Stimulated activated CD8-positive, alpha-beta memory T cell treated with anti-CD3 and anti-CD28 coated beads, Interleukin-12 subunit alpha, Interleukin-12 subunit beta, amount 100 ng/mL, for 24 hours (primary cell): ENCODE results near the gene ARHGAP6.

Experiments used
- DNase-seq: peaks from one replicate; pipeline ENCODE4 v3.0.0-alpha.2; 2020; ENCODE audit errors: extremely low read depth

Gene ARHGAP6

DNA sequence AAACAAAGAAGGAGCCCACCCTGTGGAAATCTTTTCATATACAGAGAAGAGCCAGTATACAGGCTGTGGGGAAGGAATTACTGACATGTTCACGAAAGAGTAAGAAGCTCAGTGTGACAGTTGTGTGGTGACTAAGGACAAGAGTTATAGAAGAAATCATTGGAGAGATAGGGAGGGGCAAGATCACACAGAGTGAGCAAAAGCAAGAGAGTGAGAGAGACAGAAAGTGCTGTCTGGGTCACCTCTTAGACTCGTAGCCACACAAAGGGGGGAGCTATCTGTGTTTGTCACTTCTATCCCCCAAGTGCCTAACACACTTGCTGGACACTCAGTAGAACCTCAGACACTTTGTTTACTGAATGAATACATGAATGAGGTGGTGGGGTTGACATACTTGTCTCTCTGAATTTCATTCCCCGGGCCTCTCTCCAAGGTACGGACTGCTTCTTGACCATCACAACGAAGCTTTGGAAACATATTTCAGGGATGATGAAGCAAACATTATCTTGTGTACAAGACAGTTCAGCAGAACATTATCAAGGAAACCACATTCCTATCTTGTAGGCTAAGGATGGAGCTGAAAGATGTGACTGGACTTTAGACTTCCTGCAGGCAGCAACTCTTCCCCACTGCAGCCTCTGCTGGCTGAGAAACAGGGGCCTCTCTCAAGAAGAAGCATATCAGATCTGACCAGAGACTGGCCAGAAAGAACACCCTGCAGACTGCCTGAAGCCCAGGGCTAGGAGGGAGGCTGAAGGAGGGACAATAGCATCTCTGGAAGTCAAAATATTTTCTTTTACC, 204.3 kb downstream of the ARHGAP6 start:
- DNase-seq: no peak

GRCh38 chrX:11460347-11460746, 205.4 kb downstream of the ARHGAP6 start:
- no peak for DNase-seq

DNA sequence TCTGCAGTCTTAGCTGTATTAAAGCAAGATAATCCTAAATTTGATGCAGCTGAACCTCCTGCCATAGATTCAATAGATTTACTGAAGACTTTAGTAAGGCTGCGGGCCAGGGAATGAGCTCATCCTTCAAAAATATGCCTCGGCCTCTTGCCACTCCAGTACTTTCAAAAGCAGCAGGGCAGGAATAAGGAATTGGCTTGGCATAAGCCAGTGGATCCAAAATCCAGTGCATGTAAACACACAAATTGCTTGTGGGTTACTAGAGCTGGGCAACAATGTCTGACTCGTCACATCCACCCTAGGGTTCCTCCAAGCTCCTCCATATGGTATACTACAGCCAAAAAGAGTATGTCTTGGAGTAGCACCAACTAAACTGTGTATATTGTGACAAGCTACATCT, 207.6 kb downstream of the ARHGAP6 start:
- DNase-seq: no peak

- no peak for DNase-seq
Observed at GRCh38 chrX:11451151-11451550, 214.6 kb downstream of the ARHGAP6 start.

DNA sequence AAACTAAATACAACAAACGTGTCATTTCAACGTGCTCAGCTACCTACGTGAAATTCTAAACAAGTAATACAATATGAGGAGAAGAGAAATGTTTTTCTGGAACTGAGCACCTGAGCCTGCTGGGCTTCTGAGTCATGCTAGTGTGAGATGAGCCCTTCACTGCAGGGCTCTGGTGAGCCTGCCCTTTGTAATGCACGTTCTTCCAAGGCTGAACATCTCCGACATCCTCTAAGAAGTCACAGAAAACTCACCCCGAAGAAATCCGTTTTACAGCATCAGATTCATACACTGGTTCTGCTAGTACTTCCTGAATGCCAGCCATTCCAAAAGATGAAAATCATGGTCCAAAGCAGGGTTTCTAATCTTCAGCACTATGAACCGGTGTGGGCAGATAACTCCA, 215.4 kb downstream of the ARHGAP6 start:
- no peak for DNase-seq

DNA sequence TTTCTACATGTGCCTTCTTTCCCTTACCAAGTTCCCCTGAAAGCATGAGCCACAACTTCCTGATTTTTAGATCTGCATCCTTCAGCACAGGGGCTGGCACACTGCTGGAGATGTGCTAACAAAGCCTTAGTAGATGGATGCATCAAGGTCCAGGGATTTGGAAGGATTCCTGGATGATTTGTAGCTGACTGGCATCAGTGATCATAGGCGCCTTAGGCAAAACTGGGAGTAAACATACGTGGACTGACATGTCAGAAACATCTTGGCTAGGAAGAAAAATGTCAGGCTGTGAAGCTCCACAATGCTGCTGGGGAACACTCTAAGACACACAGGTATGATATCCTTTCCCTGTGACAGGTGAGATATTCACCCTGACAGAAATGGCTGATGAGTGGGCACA, 216.1 kb downstream of the ARHGAP6 start:
- no peak for DNase-seq

- no peak for DNase-seq
Observed at GRCh38 chrX:11447418-11447817, 218.3 kb downstream of the ARHGAP6 start.

DNA sequence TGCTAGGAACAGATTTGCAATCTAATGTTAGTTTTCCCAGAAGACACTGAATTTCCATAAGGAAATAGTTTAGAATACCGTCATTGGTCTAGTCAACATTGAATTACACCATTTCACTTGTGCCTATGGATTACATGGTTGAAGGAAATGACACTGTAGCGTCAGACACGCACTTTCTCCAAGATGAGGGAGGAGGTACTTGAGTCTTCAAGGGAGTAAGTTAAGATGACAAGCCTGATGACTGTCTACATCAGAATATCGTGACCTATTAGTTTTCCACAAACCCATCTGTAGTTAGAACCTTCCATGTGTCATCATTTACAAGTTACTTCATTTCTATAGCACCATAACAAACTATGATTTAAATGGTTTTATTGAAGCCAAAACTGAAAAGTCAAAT, 218.8 kb downstream of the ARHGAP6 start:
- DNase-seq: no peak

DNA sequence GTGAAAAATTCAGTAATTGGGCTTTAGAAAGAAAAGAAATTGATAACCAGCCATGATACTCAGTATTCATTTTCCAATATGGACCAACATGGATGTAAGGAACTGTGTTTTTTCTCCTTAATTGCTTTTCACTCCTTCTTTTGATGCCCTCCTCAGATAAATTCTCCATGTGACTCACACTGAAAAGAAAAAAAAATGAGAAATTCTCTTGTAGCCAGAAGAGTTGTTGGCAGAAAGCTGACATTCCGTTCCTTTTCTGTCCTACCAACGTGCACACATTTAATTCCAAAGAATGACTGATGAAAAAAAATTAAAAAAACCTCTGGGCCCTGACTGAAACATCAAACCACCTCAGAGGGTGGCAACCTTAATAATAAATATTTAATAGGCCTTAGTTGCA, 219.4 kb downstream of the ARHGAP6 start:
- DNase-seq: no peak

DNA sequence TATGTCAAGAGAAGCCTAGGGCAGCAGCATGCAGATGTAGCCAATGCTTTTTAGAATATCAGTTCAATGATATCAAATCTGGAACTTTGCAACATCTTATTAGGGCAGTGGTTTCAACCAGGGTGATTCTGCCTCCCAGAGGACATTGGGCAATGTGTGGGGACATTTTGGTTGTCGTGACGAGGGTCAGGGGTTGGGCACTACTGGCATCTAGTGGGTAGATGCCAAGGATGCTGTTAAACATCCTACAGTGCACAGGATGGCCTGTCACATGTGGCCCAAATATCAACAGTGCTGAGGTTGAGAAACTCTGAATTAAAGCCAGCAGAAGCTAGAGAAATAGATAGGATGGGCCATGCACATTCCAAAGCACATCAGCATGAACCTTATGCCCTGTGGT, 220.2 kb downstream of the ARHGAP6 start:
- no peak for DNase-seq

- DNase-seq: no peak
Observed at GRCh38 chrX:11444052-11444451, 221.7 kb downstream of the ARHGAP6 start.

GRCh38 chrX:11439846-11440245, 225.9 kb downstream of the ARHGAP6 start:
- no peak for DNase-seq

DNA sequence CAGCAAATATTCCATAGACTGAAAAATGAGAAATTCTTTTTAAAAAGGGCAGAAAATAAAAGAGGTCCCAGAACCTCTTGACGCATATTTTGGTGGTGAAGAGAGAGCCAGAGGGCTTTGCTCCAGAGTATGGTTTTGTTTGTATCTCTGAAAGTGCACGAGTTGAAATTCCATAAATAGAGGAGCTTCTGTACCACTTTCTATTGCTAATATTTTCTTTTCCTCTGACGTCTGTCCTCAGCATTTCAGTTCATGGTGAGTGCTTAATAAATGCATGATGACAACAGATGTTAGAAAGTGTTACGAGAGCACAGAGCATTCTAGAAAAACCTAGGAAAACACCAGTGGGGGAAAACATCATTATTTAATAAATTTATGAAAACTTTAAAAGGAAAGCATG, 227.0 kb downstream of the ARHGAP6 start:
- no peak for DNase-seq

GRCh38 chrX:11438380-11438723, 227.4 kb downstream of the ARHGAP6 start:
- no peak for DNase-seq

GRCh38 chrX:11437642-11438379, 227.9 kb downstream of the ARHGAP6 start:
- DNase-seq: no peak

GRCh38 chrX:11435568-11435967, 230.2 kb downstream of the ARHGAP6 start:
- no peak for DNase-seq

- no peak for DNase-seq
Observed at GRCh38 chrX:11434607-11435006, 231.1 kb downstream of the ARHGAP6 start.

DNA sequence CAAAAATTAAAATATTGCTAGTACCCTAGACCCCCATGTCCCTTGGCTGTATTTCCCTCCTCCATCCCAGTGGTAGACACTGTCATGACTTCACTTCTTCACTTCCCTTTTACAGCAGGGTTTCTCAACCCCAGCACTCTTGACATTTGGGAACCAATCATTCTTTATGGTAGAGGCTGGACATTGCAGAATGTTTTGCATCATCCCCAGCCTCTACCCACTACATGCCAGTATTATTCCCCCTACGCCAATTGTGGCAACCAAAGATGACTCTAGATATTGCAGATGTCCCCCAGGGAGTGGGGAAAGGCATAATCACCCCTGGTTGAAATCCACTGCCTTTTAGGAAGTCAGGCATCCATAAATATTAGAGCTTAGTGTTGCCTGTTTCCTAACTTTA, 233.9 kb downstream of the ARHGAP6 start:
- no peak for DNase-seq

- no peak for DNase-seq
Observed at GRCh38 chrX:11430271-11430670, 235.4 kb downstream of the ARHGAP6 start.

DNA sequence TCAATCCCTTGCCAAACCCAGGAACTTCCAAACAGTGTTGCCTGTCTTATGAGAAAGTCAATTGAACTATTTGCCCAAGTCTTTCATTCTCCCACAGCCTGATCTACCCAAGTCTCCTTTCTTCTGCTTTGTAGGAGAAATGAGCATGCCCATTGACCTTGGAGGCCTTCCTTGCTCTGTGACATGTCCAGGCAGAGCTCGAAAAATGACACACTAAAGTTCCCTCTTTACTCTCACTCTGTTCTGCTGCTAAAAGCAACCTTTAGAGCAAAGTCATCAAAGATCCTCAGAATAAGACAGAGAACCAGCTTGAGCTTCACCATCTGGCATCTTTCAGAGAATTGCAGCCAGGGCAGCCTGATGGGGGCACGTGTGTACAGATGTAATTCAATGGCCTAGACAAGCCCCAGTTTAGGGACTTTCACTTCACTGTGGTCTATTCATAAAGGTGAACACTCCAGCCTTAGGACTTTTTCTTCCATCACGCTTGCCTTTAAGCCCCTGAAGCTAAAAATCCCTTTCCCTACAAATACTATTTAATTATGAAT, 236.1 kb downstream of the ARHGAP6 start:
- DNase-seq: no peak

DNA sequence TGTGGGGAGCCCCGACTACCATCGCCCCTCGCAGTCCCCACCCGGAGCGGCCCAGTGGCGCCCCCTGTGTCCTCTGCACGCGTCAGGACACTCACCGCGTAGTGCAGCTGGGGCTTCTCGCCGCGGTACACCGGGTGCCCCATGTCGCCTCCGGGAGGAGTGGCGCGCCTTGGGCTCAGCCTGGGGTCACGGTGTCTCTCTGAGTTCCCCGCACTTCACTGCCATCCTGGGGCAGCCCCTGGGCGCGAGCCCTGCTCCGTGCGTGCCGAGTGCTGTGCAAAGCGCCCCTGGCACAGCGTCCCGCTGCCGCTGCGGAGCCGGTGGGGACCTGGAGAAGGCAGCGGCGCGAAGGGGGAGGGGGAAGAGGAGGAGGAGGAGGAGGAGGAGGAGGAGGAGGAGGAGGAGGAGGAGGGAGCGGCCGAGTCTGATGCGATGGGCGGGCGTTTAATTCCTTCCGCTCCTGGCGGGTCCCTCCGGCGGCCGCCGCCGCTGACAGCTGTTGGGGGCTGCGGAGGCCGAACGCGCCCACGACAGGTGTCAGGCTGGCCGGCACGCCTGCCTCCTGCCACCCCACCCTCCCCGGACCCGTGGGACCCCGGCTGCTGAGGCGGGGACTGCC, 238.2 kb downstream of the ARHGAP6 start:
- no peak for DNase-seq

- no peak for DNase-seq
Observed at GRCh38 chrX:11426712-11427452, 238.8 kb downstream of the ARHGAP6 start.
